OCI-LY7 (cell line): Measurements from ENCODE around the gene PC. TPM values are rescaled to one million over a fixed set of nuclear protein-coding genes. Genes with fewer than 3 reads are reported as not detected.

Experiments used
- BruUV-seq: library from RNA; stranded (reverse); fragments of 400-500 nt; replicated peaks from 2 replicates; lab custom pipeline; 2021; lab: Mats Ljungman, UMichigan
- CTCF ChIA-PET: fragments of 300-600 bp; sonication (Branson Sonifier 250); formaldehyde crosslinking; loops from one replicate; lab custom pipeline; 2022; ENCODE audit warnings: antibody characterized with exemption; ENCODE audit not compliant: unreplicated experiment; lab: Charles Lee
- POLR2A ChIA-PET: fragments of 300-600 bp; sonication (Branson Sonifier 250); formaldehyde crosslinking; loops from one replicate; lab custom pipeline; 2022; ENCODE audit warnings: antibody characterized with exemption; lab: Charles Lee
- DNase-seq: peaks from one replicate; pipeline ENCODE4 v3.0.0-alpha.2; 2015; ENCODE audit warnings: low spot score
- H2AFZ ChIP-seq: fragments of 200-600 bp; sonication (generic), shearing (Covaris generic); 2 replicates; pipeline ENCODE4 v1.6.1; 2014; ENCODE audit warnings: mild to moderate bottlenecking, antibody characterized with exemption, low read length, moderate library complexity
- H3K27ac ChIP-seq: fragments of 200-600 bp; sonication (generic); 2 replicates; pipeline ENCODE4 v1.5.1; 2014; ENCODE audit warnings: mixed run types, low read depth, mild to moderate bottlenecking, moderate library complexity, low read length, inconsistent platforms; ENCODE audit not compliant: poor library complexity, severe bottlenecking
- H3K36me3 ChIP-seq: fragments of 200-600 bp; sonication (generic); 2 replicates; pipeline ENCODE4 v1.6.1; 2014; ENCODE audit warnings: mild to moderate bottlenecking, antibody characterized with exemption, low read length, moderate library complexity, mixed read lengths; ENCODE audit not compliant: insufficient read depth
- H3K4me1 ChIP-seq: fragments of 200-600 bp; sonication (generic); 2 replicates; pipeline ENCODE4 v1.5.1; 2014; ENCODE audit warnings: mild to moderate bottlenecking, low read length; ENCODE audit not compliant: insufficient read depth, poor library complexity, severe bottlenecking
- H3K4me2 ChIP-seq: fragments of 200-600 bp; sonication (generic); 2 replicates; pipeline ENCODE4 v1.6.1; 2014; ENCODE audit warnings: mild to moderate bottlenecking, low read length
- H3K4me3 ChIP-seq: fragments of 200-600 bp; sonication (generic); 2 replicates; pipeline ENCODE4 v1.5.1; 2014; ENCODE audit warnings: mild to moderate bottlenecking, low read depth, low read length; ENCODE audit not compliant: poor library complexity, severe bottlenecking
- H3K79me2 ChIP-seq: fragments of 200-600 bp; sonication (generic); 2 replicates; pipeline ENCODE4 v1.6.1; 2016; ENCODE audit warnings: low read depth, mild to moderate bottlenecking, low read length, moderate library complexity, mixed read lengths; ENCODE audit not compliant: insufficient read depth
- H3K9me2 ChIP-seq: fragments of 200-600 bp; sonication (generic); 2 replicates; pipeline ENCODE4 v1.6.1; 2016; ENCODE audit warnings: mild to moderate bottlenecking, low read length, mixed read lengths; ENCODE audit not compliant: insufficient read depth
- H3K9me3 ChIP-seq: fragments of 200-600 bp; sonication (generic); 2 replicates; pipeline ENCODE4 v1.6.1; 2014; ENCODE audit warnings: mild to moderate bottlenecking, mixed run types, low read length, mixed read lengths
- H4K20me1 ChIP-seq: fragments of 200-600 bp; sonication (generic); 2 replicates; pipeline ENCODE4 v1.6.1; 2014; ENCODE audit warnings: mild to moderate bottlenecking, antibody characterized with exemption, low read length, moderate library complexity, mixed read lengths; ENCODE audit not compliant: insufficient read depth
- CTCF ChIP-seq: fragments of 200-600 bp; sonication (generic); conservative IDR thresholded peaks from 2 replicates; pipeline ENCODE4 v1.5.1; 2014; ENCODE audit warnings: mild to moderate bottlenecking, antibody characterized with exemption, low read length, moderate library complexity, mixed read lengths
- EZH2phosphoT487 ChIP-seq: fragments of 200-600 bp; sonication (generic); IDR thresholded peaks from 2 replicates; pipeline ENCODE4 v1.6.1; 2018; ENCODE audit warnings: low read depth, borderline replicate concordance, mild to moderate bottlenecking, mixed run types, antibody characterized with exemption, low read length, moderate library complexity, mixed read lengths
- intact Hi-C: fragments of 100-400 bp; cut with micrococcal nuclease; formaldehyde crosslinking; loops from one replicate; pipeline ENCODE4 v1.10.0; 2022; ENCODE audit not compliant: unreplicated experiment
- total RNA-seq, 2 experiments: library from RNA; depleted of rRNA in 1 of 2; stranded (reverse); fragments of >200 nt in 1 of 2; shearing (Covaris generic) in 1 of 2; gene quantifications; 2 replicates each; pipeline ENCODE4 v1.2.3, GENCODE V29; 2014 to 2022

The PC gene
- total RNA-seq, 2 experiments from 2014 or later = 10.4 to 12.7 TPM

DNA sequence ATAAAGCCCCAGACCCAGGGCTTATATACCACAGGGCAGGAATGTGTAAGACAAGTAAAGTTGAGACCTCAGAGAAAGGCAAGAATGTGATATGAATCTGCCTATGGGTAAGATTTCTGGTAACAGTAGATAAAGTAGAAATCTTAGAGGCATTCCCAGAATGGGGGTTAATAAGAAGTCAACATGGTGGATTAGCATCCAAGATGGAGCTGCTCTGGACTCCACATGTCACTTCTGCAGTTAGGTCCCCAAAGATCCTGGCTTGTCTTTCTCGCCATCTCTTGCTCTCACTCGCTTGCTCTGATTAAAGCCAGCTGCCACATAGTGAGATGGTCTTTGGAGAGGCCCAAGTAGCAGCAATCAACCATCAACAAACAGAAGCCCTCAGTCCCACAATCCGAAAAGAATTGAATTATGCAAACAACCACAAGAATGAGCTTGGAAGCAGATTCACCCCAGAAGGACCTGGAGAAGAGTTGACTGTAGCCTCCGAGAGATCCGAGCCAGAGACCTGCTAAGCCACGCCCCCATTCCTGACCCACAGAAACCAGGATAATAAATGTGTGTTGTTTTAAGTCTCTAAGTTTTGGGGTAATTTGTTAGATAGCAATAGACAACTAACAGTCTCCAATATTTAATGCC is 11.5 kb upstream of the PC start:
- TF ChIP-seq CTCF = no peak
- no peak for TF ChIP-seq EZH2phosphoT487
- Histone ChIP-seq H2AFZ (no peak overlapping the region), H3K9me3 (no peaks in the 10 kb centered on the region), H4K20me1 (no peaks in the 10 kb centered on the region), H3K4me3 (no peak overlapping the region), H3K79me2 (no peaks in the 10 kb centered on the region), H3K9me2 (no peaks in the 10 kb centered on the region), H3K36me3 (no peaks in the 10 kb centered on the region), H3K4me2 (no peak overlapping the region), H3K4me1 (no peaks in the 10 kb centered on the region), H3K27ac (no peak overlapping the region)
- POLR2A ChIA-PET = no interaction called here
- CTCF ChIA-PET = no interaction called here
- no TSS peak for BruUV-seq
- no peak for DNase-seq
- intact Hi-C loops = loop anchor here (10.0 kb wide), 1 partner anchor 275 kb away; no protein-coding TSS in a partner anchor

DNA sequence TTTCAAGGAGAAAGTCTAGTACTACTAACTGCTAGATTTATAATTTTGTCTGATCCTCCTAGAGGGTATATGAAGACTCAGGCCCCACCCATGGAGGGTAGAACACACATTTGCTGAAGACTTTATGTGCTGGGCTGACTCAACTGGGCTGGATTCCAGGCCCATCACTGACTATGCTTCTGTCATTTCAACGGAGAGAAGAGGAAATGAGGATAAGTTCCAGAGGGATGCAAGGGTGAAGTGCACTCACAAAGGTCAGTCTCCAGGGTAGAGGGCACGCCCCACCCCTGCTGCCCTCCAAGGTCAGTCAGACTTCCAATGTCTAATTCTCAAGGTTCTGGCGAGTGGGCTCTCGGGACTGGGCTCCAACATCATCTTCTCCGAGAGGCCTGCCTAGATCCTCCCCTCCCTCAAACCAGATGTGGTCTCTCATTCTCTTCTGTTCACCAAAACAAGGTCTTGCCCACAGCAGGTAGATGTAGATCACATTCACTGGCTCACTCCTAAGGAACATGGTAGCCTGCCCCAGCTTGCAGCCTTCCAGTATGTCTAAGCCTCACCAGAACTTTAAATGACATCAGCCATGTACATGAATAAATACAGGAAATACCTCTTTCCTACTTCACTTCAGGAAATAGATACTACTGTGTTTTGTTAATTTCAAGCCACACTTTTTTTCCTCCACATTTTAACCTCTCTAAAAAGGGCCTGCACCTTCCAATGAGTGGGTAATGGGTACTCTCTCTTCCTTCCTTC is 9.7 kb upstream of the PC start:
- CTCF ChIA-PET = no interaction called here
- POLR2A ChIA-PET = interaction anchor here (0.6 kb wide), 1 partner anchor 556 kb away, joined by 4 read pairs; no protein-coding TSS in a partner anchor
- no peak for TF ChIP-seq EZH2phosphoT487
- no peak for TF ChIP-seq CTCF
- H3K27ac ChIP-seq = no peak overlapping the region
- no peaks in the 10 kb centered on the region for H3K9me2 ChIP-seq
- BruUV-seq = no TSS peak
- DNase-seq = no peak
- H3K36me3 ChIP-seq = no peaks in the 10 kb centered on the region
- H3K9me3 ChIP-seq = no peaks in the 10 kb centered on the region
- no peaks in the 10 kb centered on the region for H3K4me1 ChIP-seq
- no peaks in the 10 kb centered on the region for H4K20me1 ChIP-seq
- no peak overlapping the region for H2AFZ ChIP-seq
- H3K4me2 ChIP-seq = no peak overlapping the region
- intact Hi-C loops = no loop called here
- no peak overlapping the region for H3K4me3 ChIP-seq
- no peaks in the 10 kb centered on the region for H3K79me2 ChIP-seq

- no peak overlapping the region for H3K27ac ChIP-seq
- no peaks in the 10 kb centered on the region for H3K9me3 ChIP-seq
- H3K4me2 ChIP-seq = no peak overlapping the region
- DNase-seq = no peak
- H4K20me1 ChIP-seq = no peaks in the 10 kb centered on the region
- POLR2A ChIA-PET = no interaction called here
- no peak overlapping the region for H3K4me3 ChIP-seq
- BruUV-seq = no TSS peak
- intact Hi-C loops = no loop called here
- CTCF ChIA-PET = no interaction called here
- TF ChIP-seq CTCF (no peak), EZH2phosphoT487 (no peak)
- H3K4me1 ChIP-seq = no peaks in the 10 kb centered on the region
- no peaks in the 10 kb centered on the region for H3K9me2 ChIP-seq
- H3K79me2 ChIP-seq = no peaks in the 10 kb centered on the region
- H3K36me3 ChIP-seq = no peaks in the 10 kb centered on the region
- H2AFZ ChIP-seq = no peak overlapping the region
These were observed 8.2 kb upstream of the PC start for GRCh38 chr11:66966351-66966750.
